Neural cell (in vitro differentiated cells): ENCODE results near the gene ANKFN1.

Experiments used
- EP300 ChIP-seq: fragments of 450-650 bp; conservative IDR thresholded peaks from 2 replicates; pipeline ENCODE4 v1.6.1; 2014; ENCODE audit warnings: antibody characterized with exemption, mild to moderate bottlenecking, moderate library complexity; ENCODE audit not compliant: poor library complexity, severe bottlenecking
- EZH2 ChIP-seq: fragments of 200-600, 300-800 bp; shearing (Covaris generic), sonication (generic); IDR thresholded peaks from 2 replicates; pipeline ENCODE4 v1.6.1; 2014; ENCODE audit warnings: antibody characterized with exemption, low read length, borderline replicate concordance, mild to moderate bottlenecking; ENCODE audit not compliant: insufficient read depth, poor library complexity, severe bottlenecking
- MXI1 ChIP-seq: fragments of 450-650 bp; conservative IDR thresholded peaks from 2 replicates; pipeline ENCODE4 v1.6.1; 2014; ENCODE audit warnings: antibody characterized with exemption, mild to moderate bottlenecking; ENCODE audit not compliant: poor library complexity, severe bottlenecking
- POLR2AphosphoS5 ChIP-seq: IDR thresholded peaks from 2 replicates; pipeline ENCODE4 v1.6.1; 2012
- RAD21 ChIP-seq: fragments of 450-650 bp; conservative IDR thresholded peaks from 2 replicates; pipeline ENCODE4 v1.6.1; 2014; ENCODE audit warnings: antibody characterized with exemption, mild to moderate bottlenecking, moderate library complexity
- SMC3 ChIP-seq: fragments of 450-650 bp; conservative IDR thresholded peaks from 2 replicates; pipeline ENCODE4 v1.6.1; 2014; ENCODE audit warnings: antibody characterized with exemption, mild to moderate bottlenecking, moderate library complexity; ENCODE audit not compliant: poor library complexity
- TAF1 ChIP-seq: IDR thresholded peaks from 2 replicates; pipeline ENCODE4 v1.6.1; 2012; ENCODE audit warnings: low read depth
- TF ChIP-seq, protein P1 (sequence below): fragments of 450-650 bp; IDR thresholded peaks from 2 replicates; pipeline ENCODE4 v1.5.1; 2014; ENCODE audit warnings: antibody characterized with exemption, mild to moderate bottlenecking, moderate library complexity; ENCODE audit not compliant: poor library complexity, severe bottlenecking
- TF ChIP-seq, protein P2 (sequence below): IDR thresholded peaks from 2 replicates; pipeline ENCODE4 v1.6.1; 2012; ENCODE audit warnings: borderline replicate concordance

DNA sequence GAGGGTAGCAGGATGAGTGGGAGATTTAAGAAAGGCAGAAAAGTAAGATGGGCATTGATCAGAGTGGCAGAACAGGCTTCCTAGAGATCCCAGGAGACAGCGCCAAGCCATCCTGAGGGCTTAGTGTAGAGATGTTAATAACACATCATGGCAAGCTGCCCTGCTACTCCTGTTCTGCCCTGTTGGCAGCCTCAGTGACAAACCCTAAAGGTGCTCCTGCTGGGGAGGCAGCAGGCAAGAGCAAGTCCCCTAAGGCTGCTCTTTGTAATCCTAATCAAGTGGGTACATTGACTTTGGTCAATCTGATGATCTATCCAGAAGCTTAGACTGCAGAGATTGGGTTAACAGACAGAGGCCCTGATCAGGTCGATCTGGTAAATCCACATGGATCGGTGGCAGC lies 16.3 kb downstream of the ANKFN1 start:
- TF ChIP-seq POLR2AphosphoS5 (no peak), EZH2 (no peak), SMC3 (no peak), EP300 (no peak), MXI1 (no peak), RAD21 (no peak), TAF1 (no peak)
- TF ChIP-seq, protein P1, sequence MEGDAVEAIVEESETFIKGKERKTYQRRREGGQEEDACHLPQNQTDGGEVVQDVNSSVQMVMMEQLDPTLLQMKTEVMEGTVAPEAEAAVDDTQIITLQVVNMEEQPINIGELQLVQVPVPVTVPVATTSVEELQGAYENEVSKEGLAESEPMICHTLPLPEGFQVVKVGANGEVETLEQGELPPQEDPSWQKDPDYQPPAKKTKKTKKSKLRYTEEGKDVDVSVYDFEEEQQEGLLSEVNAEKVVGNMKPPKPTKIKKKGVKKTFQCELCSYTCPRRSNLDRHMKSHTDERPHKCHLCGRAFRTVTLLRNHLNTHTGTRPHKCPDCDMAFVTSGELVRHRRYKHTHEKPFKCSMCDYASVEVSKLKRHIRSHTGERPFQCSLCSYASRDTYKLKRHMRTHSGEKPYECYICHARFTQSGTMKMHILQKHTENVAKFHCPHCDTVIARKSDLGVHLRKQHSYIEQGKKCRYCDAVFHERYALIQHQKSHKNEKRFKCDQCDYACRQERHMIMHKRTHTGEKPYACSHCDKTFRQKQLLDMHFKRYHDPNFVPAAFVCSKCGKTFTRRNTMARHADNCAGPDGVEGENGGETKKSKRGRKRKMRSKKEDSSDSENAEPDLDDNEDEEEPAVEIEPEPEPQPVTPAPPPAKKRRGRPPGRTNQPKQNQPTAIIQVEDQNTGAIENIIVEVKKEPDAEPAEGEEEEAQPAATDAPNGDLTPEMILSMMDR: no peak
- TF ChIP-seq, protein P2, sequence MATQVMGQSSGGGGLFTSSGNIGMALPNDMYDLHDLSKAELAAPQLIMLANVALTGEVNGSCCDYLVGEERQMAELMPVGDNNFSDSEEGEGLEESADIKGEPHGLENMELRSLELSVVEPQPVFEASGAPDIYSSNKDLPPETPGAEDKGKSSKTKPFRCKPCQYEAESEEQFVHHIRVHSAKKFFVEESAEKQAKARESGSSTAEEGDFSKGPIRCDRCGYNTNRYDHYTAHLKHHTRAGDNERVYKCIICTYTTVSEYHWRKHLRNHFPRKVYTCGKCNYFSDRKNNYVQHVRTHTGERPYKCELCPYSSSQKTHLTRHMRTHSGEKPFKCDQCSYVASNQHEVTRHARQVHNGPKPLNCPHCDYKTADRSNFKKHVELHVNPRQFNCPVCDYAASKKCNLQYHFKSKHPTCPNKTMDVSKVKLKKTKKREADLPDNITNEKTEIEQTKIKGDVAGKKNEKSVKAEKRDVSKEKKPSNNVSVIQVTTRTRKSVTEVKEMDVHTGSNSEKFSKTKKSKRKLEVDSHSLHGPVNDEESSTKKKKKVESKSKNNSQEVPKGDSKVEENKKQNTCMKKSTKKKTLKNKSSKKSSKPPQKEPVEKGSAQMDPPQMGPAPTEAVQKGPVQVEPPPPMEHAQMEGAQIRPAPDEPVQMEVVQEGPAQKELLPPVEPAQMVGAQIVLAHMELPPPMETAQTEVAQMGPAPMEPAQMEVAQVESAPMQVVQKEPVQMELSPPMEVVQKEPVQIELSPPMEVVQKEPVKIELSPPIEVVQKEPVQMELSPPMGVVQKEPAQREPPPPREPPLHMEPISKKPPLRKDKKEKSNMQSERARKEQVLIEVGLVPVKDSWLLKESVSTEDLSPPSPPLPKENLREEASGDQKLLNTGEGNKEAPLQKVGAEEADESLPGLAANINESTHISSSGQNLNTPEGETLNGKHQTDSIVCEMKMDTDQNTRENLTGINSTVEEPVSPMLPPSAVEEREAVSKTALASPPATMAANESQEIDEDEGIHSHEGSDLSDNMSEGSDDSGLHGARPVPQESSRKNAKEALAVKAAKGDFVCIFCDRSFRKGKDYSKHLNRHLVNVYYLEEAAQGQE: no peak
